GM18858 (cell line): ENCODE data around the gene RNF19B.
A peak's percentile ranks its signal among the peaks of the same experiment; 100 is the strongest.

Source experiments
- ATAC-seq: cut with Tn5 transposase; IDR thresholded peaks from one replicate; pipeline ENCODE4 v1.9.1; 2021; ENCODE audit not compliant: unreplicated experiment

Gene RNF19B

DNA sequence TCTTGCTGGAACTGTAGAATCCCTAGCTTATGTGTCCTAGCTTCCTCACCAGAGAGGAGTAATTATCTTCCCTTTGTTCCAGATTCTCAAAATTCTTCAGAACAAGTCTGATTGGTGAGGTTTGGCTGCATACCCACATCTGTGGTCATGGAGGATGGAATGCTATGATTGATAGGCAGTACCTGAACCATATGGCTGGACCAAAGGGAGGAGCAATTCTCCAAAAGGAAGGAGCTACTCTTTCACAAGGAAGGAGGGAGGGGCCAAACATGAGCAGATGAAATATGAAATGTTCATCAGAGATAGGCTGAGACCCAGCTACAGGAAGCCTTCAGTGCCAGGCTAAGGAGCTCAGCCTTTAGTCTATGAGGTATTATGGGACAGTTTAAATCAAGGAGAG is 5.0 kb upstream of the RNF19B start:
- no peak for ATAC-seq

DNA sequence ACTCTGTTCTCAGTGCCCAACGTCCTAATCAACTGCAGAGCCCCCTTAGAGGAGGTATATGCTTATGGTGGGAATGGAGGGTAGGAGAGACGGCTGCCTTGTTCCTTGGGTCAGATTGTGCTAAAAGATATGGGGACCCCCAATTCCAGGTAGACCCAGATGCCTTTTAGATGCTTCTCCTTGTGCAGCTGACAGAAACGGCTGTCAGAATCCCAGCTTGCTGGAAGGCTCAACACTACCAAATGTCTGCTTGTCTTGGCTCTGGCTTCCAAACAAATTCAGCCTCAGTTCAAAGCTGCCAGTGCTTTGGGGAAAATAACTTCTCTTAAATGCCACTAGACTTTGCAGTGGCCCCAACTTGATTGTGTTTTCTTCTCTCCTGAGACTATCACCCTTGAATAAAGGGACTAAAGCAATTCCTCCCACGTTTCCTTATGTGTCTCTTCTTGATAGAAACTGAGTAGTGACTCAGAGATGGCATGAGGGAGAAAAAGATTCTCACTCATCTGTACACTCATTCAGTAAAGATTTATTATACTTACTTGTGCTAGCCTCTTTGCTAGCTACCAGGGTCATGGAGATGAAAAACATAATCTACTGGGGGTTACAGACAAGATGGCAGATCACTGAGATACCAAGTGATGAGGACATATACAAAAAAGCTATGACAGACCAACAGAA is 3.4 kb upstream of the RNF19B start:
- ATAC-seq: no peak

DNA sequence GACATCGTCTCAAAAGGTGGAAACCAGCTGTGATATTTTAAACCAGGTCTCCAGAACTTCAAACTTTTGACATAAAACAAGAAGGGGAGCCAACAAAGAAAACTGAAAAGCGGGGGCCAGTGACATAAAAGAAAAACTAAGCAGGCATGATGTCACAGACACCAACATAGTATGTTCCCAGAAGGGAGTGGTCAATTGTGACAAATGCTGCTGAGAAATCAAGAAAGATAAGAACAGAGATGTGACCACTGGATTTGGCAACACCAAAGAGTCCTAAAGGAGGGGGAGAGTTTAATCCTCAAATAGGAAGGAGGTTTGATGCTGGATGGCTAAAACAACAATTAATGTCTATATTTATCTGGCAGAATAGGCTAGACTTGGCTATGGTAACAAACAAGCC is 2.3 kb upstream of the RNF19B start:
- ATAC-seq: no peak

DNA sequence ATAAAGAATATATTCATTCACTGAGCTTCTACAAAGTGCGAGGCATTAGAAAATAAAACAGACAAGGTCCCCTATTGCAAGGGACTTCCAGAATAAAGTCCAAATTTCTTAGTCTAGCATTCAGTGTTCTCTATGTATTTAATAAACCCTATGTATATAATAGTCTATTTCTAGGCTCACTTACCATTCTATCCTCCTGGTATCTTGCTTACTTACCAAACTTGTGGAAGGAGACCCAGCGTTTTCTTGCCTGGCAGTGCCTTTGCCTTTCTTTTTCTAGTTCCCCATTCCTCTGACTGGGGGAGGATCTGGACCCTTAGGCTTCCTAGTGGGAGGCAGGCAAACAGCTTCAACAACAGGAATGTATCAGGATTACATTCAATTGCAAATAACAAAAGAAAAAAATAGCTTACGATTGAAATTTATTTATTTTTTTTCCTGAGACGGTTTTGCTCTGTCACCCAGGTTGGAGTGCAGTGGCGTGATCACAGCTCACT is 690 bp upstream of the RNF19B start:
- no peak for ATAC-seq

DNA sequence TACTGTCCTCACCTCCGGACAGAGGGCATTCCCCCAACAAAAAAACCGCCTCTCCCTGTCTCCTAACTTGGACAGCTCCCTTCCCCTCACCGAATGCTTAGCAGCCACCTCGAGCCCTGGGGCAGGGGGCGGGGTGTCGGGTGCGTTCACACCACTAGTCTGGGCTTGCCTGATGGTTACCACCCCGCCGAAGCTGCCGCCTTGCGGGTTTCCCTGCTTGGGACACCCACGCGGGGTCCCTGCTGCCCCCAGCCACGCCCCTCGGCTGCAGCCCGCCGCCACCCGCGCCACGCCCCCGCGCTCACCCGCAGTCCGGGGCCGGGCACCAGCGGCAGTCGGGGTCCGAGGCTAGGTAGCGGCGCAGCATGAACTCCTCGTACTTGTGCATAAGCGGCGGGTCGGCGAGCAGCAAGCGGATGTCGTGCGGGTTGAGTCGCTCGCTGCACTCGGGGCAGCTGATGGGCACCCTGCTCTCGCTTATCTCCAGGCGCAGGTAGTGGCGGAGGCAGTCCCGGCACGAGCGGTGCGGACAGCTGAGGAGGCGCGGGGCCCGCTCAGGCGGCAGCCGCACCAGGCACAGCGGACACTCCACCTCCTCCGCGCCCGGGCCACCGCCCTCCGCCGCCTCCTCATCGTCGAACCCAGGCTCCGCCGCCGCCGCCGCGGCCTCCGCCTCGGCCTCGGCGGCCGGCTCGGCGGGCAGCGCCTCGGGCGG is 706 bp downstream of the RNF19B start:
- ATAC-seq: peak; percentile 9

DNA sequence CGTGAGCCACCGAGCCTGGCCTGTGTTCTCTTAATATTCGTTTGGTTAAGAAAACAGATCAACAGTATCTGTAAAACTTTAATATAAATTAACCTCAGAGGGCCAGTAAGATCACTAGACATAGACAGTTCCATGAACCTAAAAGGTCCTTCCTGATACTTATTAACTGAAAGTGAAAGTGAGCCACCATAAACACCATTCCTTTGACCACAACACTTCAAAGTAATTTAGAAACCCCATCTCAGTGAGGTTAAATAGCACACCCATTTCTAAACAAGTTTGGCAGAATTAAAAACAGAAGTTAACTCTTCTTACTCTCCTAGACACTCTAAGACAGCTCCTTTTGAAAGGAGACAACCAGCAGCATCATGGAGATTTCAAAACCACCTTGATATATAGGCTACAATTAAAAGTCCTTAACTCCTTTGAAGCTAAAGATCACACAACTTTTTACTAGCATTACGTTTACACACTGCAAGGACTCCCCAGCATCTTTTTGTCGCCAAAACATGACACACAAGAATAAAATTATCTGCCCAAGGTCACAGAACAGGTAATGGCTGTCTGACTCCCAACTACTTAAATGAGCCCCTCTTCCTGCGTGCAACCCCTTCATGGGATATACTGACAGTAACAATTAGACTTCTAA is 2.2 kb downstream of the RNF19B start:
- ATAC-seq: no peak

DNA sequence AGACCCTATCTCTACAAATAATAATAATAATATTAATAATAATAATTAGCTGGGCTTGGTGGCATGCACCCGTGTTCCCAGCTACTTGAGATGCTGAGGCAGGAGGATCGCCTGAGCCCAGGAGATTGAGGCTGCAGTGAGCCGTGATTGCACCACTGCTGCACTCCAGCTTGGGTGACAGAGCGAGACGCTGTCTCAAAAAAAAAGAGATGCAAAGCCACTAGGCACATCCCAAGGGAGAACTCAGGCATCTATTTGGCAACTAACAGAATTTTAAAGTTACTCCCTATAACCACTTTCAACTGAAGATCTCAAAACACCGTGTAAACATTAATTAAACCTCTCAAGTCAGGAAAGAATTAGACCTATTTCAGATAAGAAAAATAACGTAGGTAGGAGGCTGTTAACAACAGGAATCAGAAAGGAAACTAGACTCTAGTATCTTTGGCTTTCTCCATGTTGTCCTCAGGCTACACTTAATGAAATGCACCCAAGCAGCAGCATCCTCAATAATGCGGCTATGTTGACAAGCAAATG is 3.7 kb downstream of the RNF19B start:
- ATAC-seq: no peak

DNA sequence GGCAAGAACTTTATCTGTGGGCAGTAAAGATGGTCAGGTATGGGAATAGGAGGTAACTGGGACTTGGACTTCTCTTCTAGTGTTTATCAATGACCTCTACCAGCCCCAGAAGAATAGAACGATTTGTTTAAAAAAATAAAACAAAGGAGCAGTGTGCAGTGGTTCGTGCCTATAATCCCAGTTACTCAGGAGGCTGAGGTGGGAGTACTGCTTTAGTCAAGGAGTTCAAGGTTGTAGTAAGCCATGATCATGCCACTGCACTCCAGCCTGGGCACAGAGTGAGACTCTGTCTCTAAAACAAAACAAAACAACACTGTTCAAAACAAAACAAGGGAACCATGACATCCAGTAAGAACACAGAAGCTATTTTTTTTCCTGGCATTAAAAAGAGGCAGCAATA is 4.3 kb downstream of the RNF19B start:
- ATAC-seq: no peak

DNA sequence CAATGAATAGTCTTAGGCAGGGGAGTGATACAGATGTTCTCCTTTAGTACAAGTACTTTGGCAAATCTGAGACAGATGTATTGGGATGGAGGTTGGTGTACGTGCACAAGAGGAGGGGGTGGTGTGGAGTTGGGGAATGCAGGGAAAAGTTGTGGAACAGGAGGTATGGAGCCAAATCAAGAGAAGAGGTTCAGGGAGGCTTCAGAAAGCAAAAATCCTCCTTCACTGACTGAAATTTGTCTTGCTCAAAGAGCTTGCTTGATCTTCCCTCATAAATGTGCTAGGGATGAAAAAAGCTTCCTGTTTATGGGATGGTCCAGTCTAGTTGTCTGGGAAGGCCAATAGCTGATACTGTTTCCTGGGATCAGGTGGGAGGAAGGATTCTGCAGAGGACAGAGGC is 5.8 kb downstream of the RNF19B start:
- ATAC-seq: no peak

DNA sequence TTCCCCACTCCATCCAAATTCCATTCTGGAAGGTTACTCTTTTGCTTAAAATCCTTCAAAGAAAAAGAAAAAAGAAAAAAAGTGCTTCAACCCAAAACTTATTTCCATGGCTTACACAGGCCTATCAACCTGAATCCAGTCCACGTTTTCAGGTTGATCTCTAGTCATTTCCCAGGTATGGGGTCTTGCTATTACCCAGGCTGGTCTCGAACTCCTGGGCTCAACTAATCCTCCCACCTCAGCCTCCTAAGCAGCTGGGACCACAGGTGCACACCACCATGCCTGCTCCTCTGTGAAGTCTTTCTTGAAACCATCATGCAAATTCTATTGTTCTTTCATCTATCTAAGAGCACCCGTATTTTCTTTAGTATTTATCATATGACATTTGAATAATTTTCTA is 7.6 kb downstream of the RNF19B start:
- no peak for ATAC-seq

GRCh38 chr1:32954168-32954567 is 10.4 kb downstream of the RNF19B start:
- no peak for ATAC-seq

DNA sequence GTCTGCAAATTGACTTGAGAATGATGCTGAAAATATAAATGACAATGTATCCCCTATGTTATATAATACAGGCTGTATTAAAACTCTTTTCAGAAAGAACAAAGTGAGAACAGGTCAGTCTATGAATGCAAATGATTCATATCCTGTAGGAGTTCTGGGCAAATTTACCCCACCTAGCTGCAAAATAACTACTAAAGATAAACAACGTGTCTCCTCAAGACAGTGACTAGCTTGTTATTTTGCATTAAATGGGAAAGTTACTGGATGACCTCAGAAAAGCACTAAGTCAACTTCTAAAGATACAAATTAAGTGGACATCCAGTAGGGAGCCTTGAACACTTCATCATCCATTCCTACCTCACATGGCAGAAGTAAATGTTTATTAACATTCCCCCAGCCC is 11.1 kb downstream of the RNF19B start:
- no peak for ATAC-seq

DNA sequence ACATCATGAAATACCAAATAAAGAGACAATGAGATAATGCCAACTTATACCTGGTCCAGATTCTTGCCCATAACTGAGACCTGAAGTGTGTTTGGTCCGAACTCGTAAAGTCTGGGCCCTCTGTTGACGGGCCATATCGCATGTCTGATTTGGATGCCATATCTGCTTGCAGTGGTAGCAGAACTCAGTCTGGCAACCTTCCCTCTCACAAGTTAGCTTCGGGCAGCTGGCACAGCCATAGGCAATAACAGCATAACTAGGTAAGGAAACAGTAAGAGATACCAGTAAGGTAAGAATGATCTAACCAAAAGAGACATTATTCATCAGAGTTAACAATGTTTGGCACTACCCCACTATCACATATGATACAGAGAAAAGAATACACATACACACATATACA is 15.1 kb downstream of the RNF19B start:
- no peak for ATAC-seq

GRCh38 chr1:32948905-32949304 is 15.7 kb downstream of the RNF19B start:
- ATAC-seq: no peak

- no peak for ATAC-seq
Observed at GRCh38 chr1:32948390-32948722, 16.3 kb downstream of the RNF19B start.

GRCh38 chr1:32947669-32948389 is 16.8 kb downstream of the RNF19B start:
- no peak for ATAC-seq

- no peak for ATAC-seq
Observed at GRCh38 chr1:32946413-32946812, 18.2 kb downstream of the RNF19B start.

GRCh38 chr1:32944180-32944579 is 20.4 kb downstream of the RNF19B start:
- no peak for ATAC-seq

GRCh38 chr1:32939655-32940371 is 24.8 kb downstream of the RNF19B start:
- ATAC-seq: no peak

DNA sequence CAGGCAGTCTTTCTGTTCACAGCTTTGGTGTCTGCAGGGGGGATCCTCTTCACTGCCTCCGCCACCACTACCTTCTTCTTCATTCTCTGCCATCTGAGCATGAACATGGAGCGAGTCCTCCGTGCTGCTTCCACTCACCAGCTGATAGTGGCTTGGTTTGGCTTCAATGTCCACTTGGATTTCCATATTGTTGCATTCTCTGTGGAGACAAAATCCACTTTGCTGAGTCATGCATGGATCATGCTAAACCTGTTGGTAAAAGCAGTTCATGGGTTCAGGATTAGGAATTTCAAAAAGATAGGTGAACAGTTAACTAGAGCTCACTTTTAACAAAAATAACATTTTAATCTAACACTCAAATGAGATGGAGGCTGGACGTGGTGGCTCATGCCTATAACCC is 27.5 kb downstream of the RNF19B start:
- ATAC-seq: no peak

- ATAC-seq: no peak
Observed at GRCh38 chr1:32934535-32934934, 30.1 kb downstream of the RNF19B start.
